ENCODE data around the gene MYO3B. TPM values are rescaled to one million over a fixed set of nuclear protein-coding genes. Genes with fewer than 3 reads are reported as not detected.
"Not testable (repeated sequence)": the region's sequence is repeated elsewhere in the genome, so short reads cannot be mapped to it uniquely, and the experiment has no call there.

MYO3B gene
- total RNA-seq, 2 donors from 2014 or later, result not detected

GRCh38 chr2:170206805-170207407 lies 29.0 kb downstream of the MYO3B start:
- DNase-seq (no peak), ATAC-seq (no peak)
- intact Hi-C loops (cut with DNase I), result no loop called here

- DNase-seq (no peak), ATAC-seq (no peak)
- intact Hi-C loops (cut with DNase I), result no loop called here
These were observed 30.0 kb downstream of the MYO3B start for GRCh38 chr2:170207901-170208300.

- DNase-seq (no peak), ATAC-seq (no peak)
- intact Hi-C loops (cut with DNase I), result no loop called here
These were observed 31.0 kb downstream of the MYO3B start for GRCh38 chr2:170208967-170209366.

- ATAC-seq (peak in 1 of 2 donors; percentile 45), DNase-seq (peak; percentile 22)
- intact Hi-C loops (cut with DNase I), result no loop called here
These were observed 34.8 kb downstream of the MYO3B start for GRCh38 chr2:170212625-170213280.

DNA sequence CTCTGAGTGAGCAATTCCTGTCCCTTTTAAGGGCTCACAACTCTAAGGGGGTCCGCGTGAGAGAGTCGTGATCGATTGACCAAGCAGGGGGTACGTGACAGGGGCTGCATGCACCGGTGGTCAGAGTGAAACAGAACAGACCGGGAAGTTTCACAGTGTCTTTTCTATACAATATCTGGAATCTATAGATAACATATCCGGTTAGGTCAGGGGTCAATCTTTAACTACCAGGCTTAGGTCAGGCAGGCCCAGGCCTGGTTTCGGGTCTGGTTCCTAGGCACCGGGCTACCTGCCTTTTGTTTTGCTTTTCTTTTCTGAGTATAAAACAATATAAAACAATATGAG lies 35.3 kb downstream of the MYO3B start:
- ATAC-seq, DNase-seq: not testable (repeated sequence)

DNA sequence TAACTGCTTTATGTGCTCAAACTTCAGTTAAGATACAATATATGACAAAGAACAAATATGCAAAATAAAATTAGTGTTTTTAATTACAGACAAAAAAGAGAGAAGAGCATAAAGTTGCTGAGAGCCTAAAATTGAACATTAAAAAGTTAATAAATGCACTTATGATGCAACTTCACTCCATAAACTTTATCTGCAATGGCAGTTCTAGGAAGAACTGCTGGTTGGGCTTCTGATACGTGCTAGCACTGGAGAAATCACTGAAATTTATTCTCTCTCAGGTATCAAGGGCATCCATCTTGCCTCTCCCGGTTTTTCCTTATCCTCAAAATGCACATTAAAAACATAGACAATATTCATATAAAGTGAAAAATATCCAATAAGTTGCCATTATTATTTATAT lies 35.7 kb downstream of the MYO3B start:
- intact Hi-C loops (cut with DNase I), result no loop called here
- ATAC-seq (no peak), DNase-seq (no peak)

More for the DNA sequence above, 35.3 kb downstream of the MYO3B start:
- intact Hi-C loops (cut with DNase I), result not testable (repeated sequence)

GRCh38 chr2:170214309-170214948 lies 36.5 kb downstream of the MYO3B start:
- ATAC-seq (no peak), DNase-seq (no peak)
- intact Hi-C loops (cut with DNase I), result no loop called here

GRCh38 chr2:170215021-170215420 lies 37.1 kb downstream of the MYO3B start:
- ATAC-seq (no peak), DNase-seq (no peak)
- intact Hi-C loops (cut with DNase I), result no loop called here

GRCh38 chr2:170216428-170216827 lies 38.5 kb downstream of the MYO3B start:
- DNase-seq (no peak), ATAC-seq (no peak)
- intact Hi-C loops (cut with DNase I), result no loop called here

- DNase-seq (no peak), ATAC-seq (no peak)
- intact Hi-C loops (cut with DNase I), result no loop called here
These were observed 39.0 kb downstream of the MYO3B start for GRCh38 chr2:170216981-170217380.

DNA sequence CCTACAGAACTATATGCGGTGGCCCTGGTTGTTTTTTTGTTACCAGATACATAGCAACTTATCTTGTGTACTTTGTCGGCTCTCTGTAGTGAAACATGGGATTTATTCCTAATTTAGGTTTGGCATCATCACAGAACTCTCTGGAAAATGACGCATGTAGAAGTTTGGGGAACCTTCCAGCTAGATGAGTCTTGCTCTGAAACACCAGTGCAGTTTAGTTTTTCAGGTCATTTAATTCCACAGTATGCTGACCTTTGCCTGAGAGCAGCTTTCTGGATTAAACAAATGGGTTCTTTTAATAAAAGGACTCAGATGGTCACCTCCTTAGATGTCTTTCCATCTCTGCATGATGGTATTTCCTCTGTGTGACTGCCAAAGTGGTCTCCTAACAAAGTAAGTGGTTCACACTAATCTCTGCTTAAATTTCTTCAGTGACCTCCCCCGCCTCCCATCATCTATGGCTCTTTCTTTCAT lies 39.9 kb downstream of the MYO3B start:
- ATAC-seq, result peak; percentile 41 to 49
- no peak for DNase-seq
- intact Hi-C loops (cut with DNase I), result no loop called here

GRCh38 chr2:170218456-170218855 lies 40.5 kb downstream of the MYO3B start:
- ATAC-seq (no peak), DNase-seq (no peak)
- intact Hi-C loops (cut with DNase I), result no loop called here

GRCh38 chr2:170218931-170219330 lies 41.0 kb downstream of the MYO3B start:
- no peak for DNase-seq
- intact Hi-C loops (cut with DNase I), result no loop called here
- ATAC-seq, result no peak

DNA sequence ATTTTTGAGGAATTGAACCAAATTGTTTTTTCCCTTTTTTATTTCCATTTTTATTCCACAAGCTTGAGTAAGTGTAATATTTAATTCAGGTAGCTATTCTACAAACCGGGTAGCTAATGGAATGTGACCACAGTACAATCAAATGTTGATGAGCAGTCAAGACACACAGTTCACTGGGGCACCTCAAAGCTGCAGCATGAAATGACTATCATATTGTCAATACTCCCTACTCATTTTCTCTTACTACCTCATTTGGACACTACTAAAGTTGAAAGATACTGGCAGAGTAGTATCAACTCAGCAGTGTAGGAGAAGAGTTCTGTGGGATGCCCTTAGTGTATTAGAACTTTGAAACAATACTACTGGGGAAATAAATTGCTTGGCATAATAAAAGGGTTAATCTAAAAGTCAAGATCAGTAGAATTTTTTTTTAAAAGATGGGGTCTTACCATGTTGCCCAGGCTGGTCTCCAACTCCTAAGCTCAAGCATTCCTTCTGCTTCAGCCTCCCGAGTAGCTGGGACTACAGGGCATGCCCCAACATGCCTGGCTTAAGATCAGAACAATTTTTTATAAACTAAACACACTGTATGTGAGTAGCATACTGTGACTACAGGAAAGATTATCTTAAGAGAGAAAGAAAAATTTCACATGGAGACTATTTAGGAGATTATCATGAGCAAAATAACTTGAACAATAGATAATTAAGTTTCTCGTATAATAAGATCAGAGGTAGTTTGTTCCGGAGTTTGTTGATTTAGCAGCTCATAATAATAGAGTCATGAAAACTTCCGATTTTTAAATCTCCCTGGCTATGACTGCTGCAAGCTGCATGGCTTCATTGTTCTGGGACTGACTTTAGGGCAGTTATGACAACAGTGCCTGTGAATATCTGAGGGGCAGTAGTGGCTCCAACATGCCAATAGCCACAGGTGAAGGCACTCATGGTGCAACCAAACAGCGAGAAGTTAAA lies 43.7 kb downstream of the MYO3B start:
- intact Hi-C loops (cut with DNase I), result no loop called here
- ATAC-seq (no peak), DNase-seq (no peak)

GRCh38 chr2:170222298-170222697 lies 44.4 kb downstream of the MYO3B start:
- no peak for ATAC-seq
- intact Hi-C loops (cut with DNase I), result no loop called here
- DNase-seq, result no peak

DNA sequence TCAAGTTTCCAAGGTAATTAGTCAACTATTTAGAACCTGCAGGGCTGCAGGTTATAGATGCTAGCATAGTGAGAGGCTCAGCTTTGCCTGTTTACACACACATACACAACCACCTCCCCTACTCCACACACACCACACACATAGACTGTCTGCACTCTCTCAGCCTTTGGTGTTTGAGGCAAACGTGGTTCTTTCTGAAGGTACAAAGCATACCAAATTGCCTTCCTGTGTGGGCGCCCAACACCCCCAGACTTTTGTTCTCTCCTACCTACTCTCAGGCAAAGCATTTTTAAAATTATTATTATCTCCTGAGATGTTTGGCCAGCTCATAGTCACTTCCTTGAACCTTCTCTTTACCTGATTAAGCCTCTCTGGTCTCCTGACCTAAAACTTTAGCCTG lies 44.9 kb downstream of the MYO3B start:
- intact Hi-C loops (cut with DNase I), result no loop called here
- no peak for DNase-seq
- no peak for ATAC-seq

DNA sequence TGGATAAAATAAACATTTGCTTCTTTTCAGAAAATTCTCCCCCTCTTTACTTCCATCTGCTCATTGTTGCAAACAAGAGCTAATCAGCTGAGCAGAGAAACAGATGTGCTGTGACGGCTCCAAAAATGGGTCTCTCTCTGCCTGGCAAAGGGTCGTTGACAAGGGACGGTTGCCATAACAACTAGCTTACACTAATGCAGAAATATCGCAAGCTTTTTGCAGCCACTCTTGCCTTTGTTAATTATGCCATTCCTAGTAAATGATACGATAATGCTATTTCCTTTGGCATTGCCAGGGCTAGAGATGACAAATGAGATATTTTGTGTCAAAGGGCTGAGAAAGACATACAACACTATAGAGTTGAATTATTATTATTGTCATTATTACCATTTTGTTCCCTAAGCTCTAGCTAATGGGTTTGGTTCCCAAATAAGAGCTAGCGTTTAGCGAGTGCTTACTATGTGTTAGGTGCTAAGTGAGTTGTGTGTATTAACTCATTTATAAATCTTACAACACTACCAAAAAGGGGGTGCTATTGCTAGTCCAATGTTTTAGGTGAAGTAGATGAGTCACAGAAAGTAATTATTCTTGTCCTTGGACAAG lies 46.8 kb downstream of the MYO3B start:
- intact Hi-C loops (cut with DNase I), result no loop called here
- DNase-seq (no peak), ATAC-seq (no peak)

- no peak for DNase-seq
- no peak for ATAC-seq
- intact Hi-C loops (cut with DNase I), result no loop called here
These were observed 48.3 kb downstream of the MYO3B start for GRCh38 chr2:170226216-170226615.

GRCh38 chr2:170227507-170227947 lies 49.6 kb downstream of the MYO3B start:
- DNase-seq (no peak), ATAC-seq (no peak)
- intact Hi-C loops (cut with DNase I), result no loop called here
